Kidney (tissue), 14 donors: ENCODE data around the gene TM9SF4. TPM values are rescaled to one million over a fixed set of nuclear protein-coding genes. Genes with fewer than 3 reads are reported as not detected.

ENCODE experiments used
- DNase-seq, 5 donors: peaks; one replicate each; pipeline ENCODE4 v3.0.0-alpha.2; 2013 to 2020
- FAIRE-seq: peaks from 2 replicates; lab custom pipeline; 2012; peaks lifted over from hg19 to GRCh38; lab: Jason Lieb, UNC
- H3K27ac ChIP-seq, 2 donors: one replicate each; pipeline ENCODE4 v1.7.0; 2013; ENCODE audit warnings: low read depth in 2 of 2, low read length in 2 of 2, inconsistent platforms in 1 of 2
- H3K27me3 ChIP-seq: one replicate; pipeline ENCODE4 v1.7.1; 2013; ENCODE audit warnings: low read length, inconsistent platforms; ENCODE audit not compliant: control insufficient read depth, insufficient read depth
- H3K36me3 ChIP-seq, 3 donors: one replicate each; pipeline versions ENCODE4 v1.7.0 to v1.7.1; 2013; ENCODE audit warnings: low read length in 3 of 3, control low read depth in 1 of 3, inconsistent platforms in 1 of 3; ENCODE audit not compliant: insufficient read depth in 3 of 3, control insufficient read depth in 2 of 3
- H3K4me1 ChIP-seq, 3 donors: one replicate each; pipeline versions ENCODE4 v1.7.0 to v1.7.1; 2013; ENCODE audit warnings: low read length in 3 of 3, inconsistent platforms in 1 of 3, low read depth in 1 of 3; ENCODE audit not compliant: control insufficient read depth in 2 of 3, insufficient read depth in 2 of 3
- H3K4me3 ChIP-seq, 3 donors: one replicate each; pipeline versions ENCODE4 v1.7.0 to v1.8.1; 2013; ENCODE audit warnings: low read length in 3 of 3, control low read depth in 1 of 3, inconsistent platforms in 1 of 3
- H3K9ac ChIP-seq, 3 donors: one replicate each; pipeline versions ENCODE4 v1.7.0 to v1.7.1; 2013; ENCODE audit warnings: low read length in 3 of 3, control low read depth in 1 of 3, inconsistent platforms in 1 of 3
- H3K9me3 ChIP-seq, 3 donors: one replicate each; pipeline versions ENCODE4 v1.7.0 to v1.7.1; 2013; ENCODE audit warnings: low read length in 3 of 3, control low read depth in 1 of 3, inconsistent platforms in 1 of 3; ENCODE audit not compliant: control insufficient read depth in 2 of 3, insufficient read depth in 1 of 3
- CTCF ChIP-seq: IDR thresholded peaks from 3 replicates; pipeline ENCODE4 v1.5.1; 2012; ENCODE audit warnings: mild to moderate bottlenecking, moderate library complexity, borderline replicate concordance; ENCODE audit not compliant: insufficient read depth; ENCODE audit errors: extremely low read depth
- intact Hi-C: fragments of 100-400 bp; cut with DNase I; formaldehyde crosslinking; loops from one replicate; pipeline ENCODE4 v1.11.1; 2022
- polyA plus RNA-seq: library from polyadenylated mRNA; stranded (reverse); fragments of 350-450 nt; fragmentation: Illumina TruSeq; extraction: RNeasy Lipid Tissue Mini Kit (QIAGEN cat#74804); gene quantifications from one replicate; pipeline ENCODE4 v1.2.3, GENCODE V29; 2014; ENCODE audit warnings: low read depth, low replicate concordance; ENCODE audit not compliant: insufficient read depth
- total RNA-seq: library from RNA; stranded (reverse); fragmentation: NEBNext Ultra II Directional; extraction: Animal tissue kit (Norgen Biotek cat#: 25700); gene quantifications from one replicate; pipeline ENCODE4 v1.2.1, GENCODE V29; 2021
- donor health status: control.
- donor health status: control.
- donor health status: control.
- donor health status: control.
- donor health status: control.
- donor health status: DM: yes; HTN: yes; CAD: no.
- donor health status: Normal renal cell carcinoma (clear cell type).

The TM9SF4 gene
- total and polyA plus RNA-seq, 2 donors from 2014 or later, result 26.3 to 52.0 TPM

- DNase-seq (peak in 1 of 5 donors; percentile 24), FAIRE-seq (no peak)
- Histone ChIP-seq H3K36me3 (peaks cover 2 to 48% (median 30%) of the 10 kb centered on the region in 3 donors), H3K9me3 (no peaks in the 10 kb centered on the region), H3K27me3 (no peaks in the 10 kb centered on the region), H3K27ac (no peak overlapping the region), H3K4me3 (no peak overlapping the region), H3K4me1 (peaks cover 0 to 9% (median 8%) of the 10 kb centered on the region in 3 donors), H3K9ac (no peak overlapping the region)
- no peak for TF ChIP-seq CTCF
- intact Hi-C loops, result no loop called here
Observed at GRCh38 chr20:32149566-32150170, 40.2 kb downstream of the TM9SF4 start.

GRCh38 chr20:32150291-32150848 lies 40.9 kb downstream of the TM9SF4 start:
- DNase-seq (peak in 1 of 5 donors; percentile 28), FAIRE-seq (no peak)
- Histone ChIP-seq H3K4me1 (peaks cover 0 to 16% (median 8%) of the 10 kb centered on the region in 3 donors), H3K36me3 (peaks cover 2 to 41% (median 25%) of the 10 kb centered on the region in 3 donors), H3K4me3 (no peak overlapping the region), H3K9ac (no peak overlapping the region), H3K9me3 (no peaks in the 10 kb centered on the region), H3K27me3 (no peaks in the 10 kb centered on the region), H3K27ac (no peak overlapping the region)
- intact Hi-C loops, result no loop called here
- TF ChIP-seq CTCF, result no peak

- H3K4me1 ChIP-seq, result peaks cover 0 to 15% (median 8%) of the 10 kb centered on the region in 3 donors
- H3K9me3 ChIP-seq, result no peaks in the 10 kb centered on the region
- intact Hi-C loops, result no loop called here
- H3K27me3 ChIP-seq, result no peaks in the 10 kb centered on the region
- no peak overlapping the region for H3K9ac ChIP-seq
- no peak for FAIRE-seq
- peak overlapping the region; percentile 13 to 61 for H3K27ac ChIP-seq
- H3K4me3 ChIP-seq, result no peak overlapping the region
- peak in 1 of 5 donors; percentile 22 for DNase-seq
- TF ChIP-seq CTCF, result no peak
- peaks cover 2 to 33% (median 13%) of the 10 kb centered on the region in 3 donors for H3K36me3 ChIP-seq
Observed at GRCh38 chr20:32152421-32153155, 43.1 kb downstream of the TM9SF4 start.
